Naive B cell (primary cell): ENCODE results near the gene HOPX. TPM values are rescaled to one million over a fixed set of nuclear protein-coding genes. Genes with fewer than 3 reads are reported as not detected.
"Not testable (repeated sequence)": the region's sequence is repeated elsewhere in the genome, so short reads cannot be mapped to it uniquely, and the experiment has no call there.

ENCODE experiments used
- ATAC-seq, 2 donors: fragments of 150-1000 bp; cut with Tn5 transposase; 2 replicates each; pipeline ENCODE4 v1.10.0; 2021; ENCODE audit warnings: low read depth in 2 of 2, mild to moderate bottlenecking in 2 of 2, moderate library complexity in 2 of 2
- DNase-seq: peaks from one replicate; pipeline ENCODE4 v3.0.0; 2022
- H3K27ac Mint-ChIP-seq, 6 donors: one replicate each; pipeline ENCODE4 v1.8.0; 2020 to 2022; ENCODE audit warnings: mild to moderate bottlenecking in 6 of 6, mixed read lengths in 6 of 6, moderate library complexity in 5 of 6, inconsistent platforms in 2 of 6
- H3K27me3 Mint-ChIP-seq, 3 donors: one replicate each; pipeline ENCODE4 v1.8.0; 2021 to 2022; ENCODE audit warnings: mixed read lengths in 3 of 3, mild to moderate bottlenecking in 1 of 3
- H3K36me3 Mint-ChIP-seq, 2 donors: one replicate each; pipeline ENCODE4 v1.8.0; 2020 to 2022; ENCODE audit warnings: mixed read lengths in 2 of 2, inconsistent platforms in 1 of 2, mild to moderate bottlenecking in 1 of 2
- H3K4me1 Mint-ChIP-seq, 3 donors: one replicate each; pipeline ENCODE4 v1.8.0; 2020 to 2022; ENCODE audit warnings: mixed read lengths in 3 of 3, inconsistent platforms in 1 of 3, mild to moderate bottlenecking in 1 of 3, moderate library complexity in 1 of 3
- H3K4me3 Mint-ChIP-seq, 8 donors: one replicate each; pipeline ENCODE4 v1.8.0; 2020 to 2022; ENCODE audit warnings: mild to moderate bottlenecking in 8 of 8, mixed read lengths in 8 of 8, moderate library complexity in 8 of 8, inconsistent platforms in 2 of 8
- H3K9me3 Mint-ChIP-seq, 7 donors: one replicate each; pipeline ENCODE4 v1.8.0; 2020 to 2022; ENCODE audit warnings: mixed read lengths in 7 of 7, mild to moderate bottlenecking in 5 of 7, inconsistent platforms in 2 of 7, moderate library complexity in 1 of 7
- polyA plus RNA-seq, 6 donors: library from polyadenylated mRNA; unstranded; fragments of 300-500 nt; fragmentation: Illumina TruSeq; gene quantifications; one replicate each; pipeline ENCODE4 v1.2.3, GENCODE V29; 2021; ENCODE audit warnings: low read depth in 6 of 6

HOPX gene
- polyA plus RNA-seq, 6 donors from 2014 or later, result 9.4 to 139 (median 27.3) TPM

DNA sequence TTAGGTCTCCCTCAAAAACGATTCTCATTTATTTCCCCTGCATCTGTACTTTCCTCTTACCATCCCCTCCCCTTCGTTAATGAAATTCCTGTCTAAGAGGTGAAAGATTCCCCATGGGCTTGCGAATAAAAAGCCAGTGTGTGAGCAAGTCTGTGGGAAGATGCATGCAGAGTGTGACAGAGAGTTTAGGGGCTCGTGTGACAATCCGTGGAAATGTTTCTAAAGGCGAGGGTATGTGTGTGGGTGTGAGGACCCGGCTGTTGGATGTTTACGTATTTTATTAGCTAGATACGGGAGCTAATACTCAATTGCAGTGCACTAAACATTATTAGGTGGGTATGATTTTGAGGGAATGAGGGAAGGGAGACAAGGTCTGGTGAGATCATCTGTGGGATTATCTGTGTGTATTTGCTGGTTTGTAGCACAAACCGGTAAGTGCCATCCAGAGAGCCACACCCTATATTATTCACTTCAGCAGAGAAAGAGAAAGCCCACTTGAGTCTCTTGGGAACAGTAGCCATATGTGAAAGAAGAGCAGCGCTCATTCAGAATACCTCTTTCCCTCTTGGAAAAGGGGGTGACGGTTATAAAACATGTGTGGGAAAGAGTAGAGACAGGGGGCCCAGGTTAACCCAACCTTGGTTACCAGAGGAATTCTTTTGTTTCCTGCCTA is 893 bp upstream of the HOPX start:
- Mint-ChIP-seq H3K9me3 (no peaks in the 10 kb centered on the region), H3K27ac (peak overlapping the region in 1 of 6 donors; percentile 77), H3K4me1 (peaks cover 15 to 26% (median 16%) of the 10 kb centered on the region in 3 donors), H3K4me3 (peak overlapping the region in 5 of 8 donors; percentile 17 to 88 (median 58)), H3K36me3 (no peaks in the 10 kb centered on the region), H3K27me3 (peaks cover 0 to 12% (median 8%) of the 10 kb centered on the region in 3 donors)
- ATAC-seq, result no peak
- DNase-seq, result no peak

DNA sequence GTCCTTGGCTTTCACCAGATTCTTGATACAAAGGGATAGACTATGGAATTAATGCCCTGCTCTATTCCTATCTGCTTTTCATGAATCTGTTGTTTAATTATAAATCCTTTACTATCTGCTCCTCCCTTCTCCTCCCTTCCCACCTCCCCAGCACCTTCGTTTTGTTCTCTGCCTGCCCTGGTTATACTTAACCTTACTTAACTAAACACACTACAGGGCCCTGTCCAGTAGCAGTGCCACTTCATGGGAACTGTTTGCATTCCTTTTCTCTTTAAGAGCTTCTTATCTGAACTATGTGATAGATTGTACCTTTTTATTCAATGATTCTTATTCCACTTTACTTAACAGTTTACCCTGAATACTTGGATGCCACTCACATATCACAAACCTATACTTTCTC is 830 bp downstream of the HOPX start:
- Mint-ChIP-seq H3K9me3 (no peaks in the 10 kb centered on the region), H3K27me3 (peaks cover 0 to 12% (median 8%) of the 10 kb centered on the region in 3 donors), H3K27ac (no peak overlapping the region), H3K36me3 (no peaks in the 10 kb centered on the region), H3K4me3 (no peak overlapping the region), H3K4me1 (peaks cover 6 to 16% (median 9%) of the 10 kb centered on the region in 3 donors)
- DNase-seq (no peak), ATAC-seq (no peak)

DNA sequence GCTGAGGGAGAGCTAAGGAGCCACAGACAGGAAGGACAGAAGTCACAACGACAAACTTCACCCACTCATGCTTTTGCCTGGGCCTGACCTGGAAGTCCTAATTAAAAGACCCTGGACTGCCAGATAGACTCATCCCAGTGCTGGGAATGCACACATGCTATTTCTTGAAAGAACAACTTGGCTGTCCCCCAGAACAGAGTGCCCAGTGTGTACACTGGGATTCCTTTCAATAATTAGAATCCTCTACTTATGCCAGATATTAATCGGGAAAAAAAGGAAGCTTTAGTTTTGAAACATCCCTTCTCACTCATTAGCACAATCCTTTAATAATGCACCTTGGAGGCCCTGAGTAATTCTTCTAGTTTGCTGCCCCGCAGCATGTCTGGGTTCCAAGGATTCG is 3.4 kb downstream of the HOPX start:
- Mint-ChIP-seq H3K27ac (no peak overlapping the region), H3K4me1 (peaks cover 0 to 16% (median 9%) of the 10 kb centered on the region in 3 donors), H3K9me3 (no peaks in the 10 kb centered on the region), H3K36me3 (no peaks in the 10 kb centered on the region), H3K4me3 (no peak overlapping the region), H3K27me3 (peaks cover 0 to 8% (median 0%) of the 10 kb centered on the region in 3 donors)
- DNase-seq, result no peak
- ATAC-seq, result no peak

DNA sequence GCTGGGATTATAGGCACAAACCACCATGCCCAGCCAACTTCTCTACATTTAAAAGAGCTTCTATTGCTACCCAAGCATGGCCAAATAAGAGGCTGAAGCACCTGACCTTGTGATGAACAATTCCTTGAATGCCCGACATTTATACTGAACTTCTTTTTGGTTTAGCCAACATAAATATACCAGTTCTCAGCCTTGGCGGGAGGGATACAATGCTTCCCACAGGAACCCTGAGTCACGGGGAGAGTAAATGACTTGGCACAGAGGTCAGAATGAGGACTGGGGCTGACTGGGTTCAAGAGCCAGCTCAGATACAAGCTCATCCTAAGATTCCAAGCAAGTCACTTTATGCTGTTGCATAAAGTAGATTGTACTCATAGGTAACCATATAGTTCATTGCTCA is 6.1 kb downstream of the HOPX start:
- ATAC-seq, result no peak

DNA sequence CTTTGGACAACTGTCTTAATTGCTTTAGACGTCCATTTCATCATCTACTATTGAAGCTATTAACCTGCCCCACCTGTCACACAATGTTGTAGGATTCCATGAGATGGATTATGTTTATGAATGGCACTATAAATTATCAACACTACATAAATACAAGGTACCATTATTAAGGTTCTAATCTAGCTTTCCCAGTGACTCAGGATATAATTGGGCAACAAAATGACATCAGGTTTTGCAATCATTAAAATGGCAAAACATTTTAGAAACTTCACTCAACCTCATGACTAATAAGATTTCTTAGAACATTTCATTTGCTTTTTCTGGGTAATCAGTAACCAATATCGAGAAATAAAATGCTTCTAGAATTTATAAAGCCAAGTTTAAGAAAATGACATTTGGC is 9.2 kb downstream of the HOPX start:
- Mint-ChIP-seq H3K27me3 (peaks cover 0 to 4% (median 0%) of the 10 kb centered on the region in 3 donors), H3K36me3 (peaks cover 0 to 6% of the 10 kb centered on the region in 2 donors), H3K9me3 (peaks cover 0 to 12% (median 5%) of the 10 kb centered on the region in 7 donors), H3K4me1 (no peaks in the 10 kb centered on the region), H3K27ac (no peak overlapping the region), H3K4me3 (no peak overlapping the region)
- ATAC-seq (no peak), DNase-seq (no peak)

More for the DNA sequence above, 6.1 kb downstream of the HOPX start:
- Mint-ChIP-seq H3K9me3 (no peaks in the 10 kb centered on the region), H3K4me1 (no peaks in the 10 kb centered on the region), H3K27ac (no peak overlapping the region), H3K36me3 (no peaks in the 10 kb centered on the region), H3K4me3 (no peak overlapping the region), H3K27me3 (peaks cover 0 to 4% (median 0%) of the 10 kb centered on the region in 3 donors)
- DNase-seq, result no peak

DNA sequence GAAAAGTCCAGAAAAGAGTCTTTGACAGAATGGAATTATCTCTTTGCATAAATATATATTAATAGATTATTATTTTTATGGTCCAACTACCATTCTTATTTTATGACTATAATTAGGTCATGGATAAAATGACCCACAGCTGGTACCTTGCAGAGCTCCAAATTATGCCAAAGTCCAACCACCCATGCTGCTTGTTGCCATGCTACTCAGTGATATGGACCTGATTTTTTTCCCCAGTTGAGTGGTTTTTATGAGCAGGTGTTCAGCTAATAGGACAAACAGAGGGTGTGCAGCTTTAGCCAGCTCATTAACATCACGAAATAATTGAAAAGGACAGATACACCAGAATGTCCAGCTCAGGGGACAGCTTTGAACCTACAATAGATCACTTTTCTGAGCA is 9.7 kb downstream of the HOPX start:
- peak overlapping the region in 1 of 6 donors; percentile 15 for H3K27ac Mint-ChIP-seq
- peaks cover 0 to 4% (median 0%) of the 10 kb centered on the region in 3 donors for H3K27me3 Mint-ChIP-seq
- peaks cover 0 to 6% of the 10 kb centered on the region in 2 donors for H3K36me3 Mint-ChIP-seq
- H3K4me1 Mint-ChIP-seq, result no peaks in the 10 kb centered on the region
- ATAC-seq, result no peak
- H3K4me3 Mint-ChIP-seq, result no peak overlapping the region
- DNase-seq, result no peak
- H3K9me3 Mint-ChIP-seq, result peaks cover 0 to 12% (median 5%) of the 10 kb centered on the region in 7 donors

DNA sequence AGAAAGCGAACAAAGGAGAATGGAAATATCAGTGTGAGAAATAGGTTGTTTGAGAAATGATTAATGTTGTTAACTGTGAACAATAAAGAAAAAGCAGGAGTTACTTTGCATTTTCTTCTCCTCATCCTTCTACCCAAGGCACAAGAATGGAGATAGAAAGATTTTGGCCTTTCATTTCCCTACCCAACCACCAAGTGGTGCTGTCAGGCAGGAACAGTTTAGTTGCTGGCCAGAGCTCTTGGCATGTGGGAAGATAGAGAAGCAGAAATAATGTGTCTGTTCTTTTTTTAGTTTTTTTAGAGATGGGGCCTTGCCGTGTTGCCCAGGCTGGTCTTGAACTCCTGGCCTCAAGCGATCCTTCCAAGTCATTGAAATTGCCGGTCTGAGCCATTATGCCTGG is 12.8 kb downstream of the HOPX start:
- ATAC-seq, result no peak
- Mint-ChIP-seq H3K4me1 (peaks cover 0 to 5% (median 0%) of the 10 kb centered on the region in 3 donors), H3K27me3 (peaks cover 8 to 23% (median 9%) of the 10 kb centered on the region in 3 donors), H3K9me3 (peaks cover 0 to 12% (median 5%) of the 10 kb centered on the region in 7 donors), H3K4me3 (no peak overlapping the region), H3K27ac (no peak overlapping the region), H3K36me3 (peaks cover 0 to 6% of the 10 kb centered on the region in 2 donors)
- DNase-seq, result no peak

DNA sequence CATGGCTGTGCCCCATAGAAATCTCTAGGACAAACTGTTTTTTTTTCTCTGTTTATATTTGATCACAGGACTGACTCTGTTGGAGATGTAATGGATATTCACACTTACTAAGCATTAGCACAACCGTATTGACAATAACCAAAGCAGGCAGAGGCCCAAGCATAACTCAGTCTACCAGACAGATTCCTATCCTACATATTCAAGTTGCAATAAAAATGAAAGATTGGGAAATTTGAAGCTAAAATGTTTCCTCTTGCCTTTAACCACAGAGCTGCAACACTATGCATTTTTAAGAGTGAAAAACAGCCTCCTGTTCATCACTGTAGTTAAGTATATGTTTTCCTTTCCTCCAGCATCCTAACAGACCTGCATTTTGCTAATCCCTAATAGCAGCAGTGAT is 13.7 kb downstream of the HOPX start:
- H3K4me1 Mint-ChIP-seq, H3K27ac Mint-ChIP-seq, ATAC-seq, H3K36me3 Mint-ChIP-seq, H3K4me3 Mint-ChIP-seq, DNase-seq: not testable (repeated sequence)
- Mint-ChIP-seq H3K9me3 (peaks cover 0 to 12% (median 5%) of the 10 kb centered on the region in 7 donors), H3K27me3 (peaks cover 8 to 23% (median 9%) of the 10 kb centered on the region in 3 donors)

DNA sequence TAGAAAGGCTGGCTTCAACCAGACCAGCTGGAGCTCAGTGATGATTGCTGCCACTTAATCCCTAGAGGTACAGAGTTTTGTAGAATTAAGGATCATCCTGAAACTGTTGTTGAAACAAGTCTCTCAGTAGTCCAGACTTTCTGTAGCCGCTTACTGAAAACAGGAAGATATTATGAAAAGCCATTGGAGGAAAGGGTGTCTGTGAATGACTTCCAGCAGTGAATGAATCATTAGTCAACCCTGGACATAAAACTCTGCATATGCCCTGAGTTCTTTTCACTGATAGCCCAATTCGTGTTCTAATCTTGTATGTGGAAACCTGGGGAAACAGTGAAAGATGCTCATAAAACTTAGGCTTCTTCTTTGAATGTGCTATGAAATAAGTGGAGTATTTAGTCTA is 14.8 kb downstream of the HOPX start:
- ATAC-seq, result no peak
- H3K36me3 Mint-ChIP-seq, result peaks cover 0 to 6% of the 10 kb centered on the region in 2 donors
- peaks cover 0 to 5% (median 0%) of the 10 kb centered on the region in 3 donors for H3K4me1 Mint-ChIP-seq
- no peak overlapping the region for H3K4me3 Mint-ChIP-seq
- peaks cover 6 to 23% (median 8%) of the 10 kb centered on the region in 3 donors for H3K27me3 Mint-ChIP-seq
- DNase-seq, result no peak
- no peak overlapping the region for H3K27ac Mint-ChIP-seq
- H3K9me3 Mint-ChIP-seq, result peaks cover 0 to 12% (median 5%) of the 10 kb centered on the region in 7 donors

DNA sequence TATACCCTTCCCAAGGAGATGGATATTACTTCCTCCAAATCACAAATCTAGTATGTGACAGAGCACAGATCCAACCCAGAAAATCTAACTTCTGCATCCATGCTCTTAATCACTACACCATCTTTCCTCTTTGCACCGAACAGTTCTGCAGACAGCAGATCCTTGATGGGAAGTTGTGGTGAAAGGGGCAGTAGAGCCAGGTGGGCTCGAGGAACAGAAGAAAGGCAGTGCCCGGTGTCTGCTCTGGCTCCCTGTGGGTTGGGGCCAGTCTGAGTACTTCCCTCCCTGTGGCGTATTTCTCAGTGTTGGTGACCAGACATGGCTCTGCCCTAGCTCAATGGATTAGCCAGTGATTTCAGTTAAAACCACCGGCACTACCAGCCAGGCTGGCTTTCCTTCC is 15.3 kb downstream of the HOPX start:
- DNase-seq (no peak), ATAC-seq (no peak)
- peaks cover 0 to 6% of the 10 kb centered on the region in 2 donors for H3K36me3 Mint-ChIP-seq
- H3K27me3 Mint-ChIP-seq, result peaks cover 6 to 25% (median 8%) of the 10 kb centered on the region in 3 donors
- H3K27ac Mint-ChIP-seq, result no peak overlapping the region
- no peak overlapping the region for H3K4me3 Mint-ChIP-seq
- H3K4me1 Mint-ChIP-seq, result peaks cover 0 to 5% (median 0%) of the 10 kb centered on the region in 3 donors
- H3K9me3 Mint-ChIP-seq, result peaks cover 0 to 12% (median 5%) of the 10 kb centered on the region in 7 donors

DNA sequence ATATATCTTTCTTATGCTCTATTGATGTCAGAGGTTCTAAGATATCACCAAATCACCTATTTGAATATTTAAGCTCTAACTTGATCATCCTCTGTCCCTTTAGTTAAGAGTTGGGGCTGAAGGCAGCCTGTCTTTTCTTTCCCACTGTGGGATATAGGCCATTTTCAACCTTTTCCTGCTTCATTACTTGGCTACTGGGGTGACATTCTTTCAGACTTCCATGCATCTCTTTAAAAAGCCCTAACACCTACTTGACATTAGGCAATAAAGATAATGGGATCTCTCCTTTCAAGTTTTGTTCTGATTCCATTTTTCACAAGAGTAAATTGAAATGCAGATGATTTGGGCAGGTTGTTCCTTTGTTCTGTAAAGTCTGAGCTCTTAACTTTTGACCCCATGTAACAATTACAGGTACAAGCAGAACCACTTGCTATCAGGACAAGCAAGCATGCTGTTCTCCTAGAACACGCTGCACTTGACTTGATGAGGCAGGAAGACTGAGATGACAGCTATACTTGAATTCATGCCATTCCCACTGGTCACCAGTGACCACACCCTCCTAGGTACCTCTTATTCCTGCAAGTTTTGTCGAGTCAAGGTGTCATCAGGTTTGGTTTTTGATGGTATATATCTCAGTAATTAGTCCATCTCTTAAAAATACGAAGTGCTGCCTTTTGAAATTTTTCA is 18.2 kb downstream of the HOPX start:
- Mint-ChIP-seq H3K27ac (no peak overlapping the region), H3K4me3 (no peak overlapping the region), H3K4me1 (peaks cover 0 to 5% (median 5%) of the 10 kb centered on the region in 3 donors), H3K36me3 (peaks cover 0 to under 1% of the 10 kb centered on the region in 2 donors), H3K9me3 (peaks cover 0 to under 1% (median 0%) of the 10 kb centered on the region in 7 donors), H3K27me3 (peaks cover 10 to 37% (median 12%) of the 10 kb centered on the region in 3 donors)
- ATAC-seq (no peak), DNase-seq (no peak)

DNA sequence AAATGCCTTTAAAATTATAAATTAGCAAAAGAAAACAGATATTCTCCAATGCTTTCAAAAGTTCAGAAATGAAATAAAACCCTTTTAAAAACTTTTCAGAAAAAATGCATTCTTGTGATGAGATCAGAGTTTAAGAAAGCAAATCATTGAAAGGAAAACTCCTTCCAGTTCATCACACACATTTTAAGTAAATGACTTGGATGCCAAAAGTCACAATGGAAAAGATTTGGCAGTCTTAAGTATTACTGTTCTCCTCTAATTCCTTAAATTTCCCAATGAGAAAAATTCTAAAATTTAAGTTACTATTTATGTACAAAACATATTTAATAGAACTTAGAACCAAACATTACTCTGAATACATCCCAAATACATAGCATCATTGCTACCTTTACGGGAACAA is 21.1 kb downstream of the HOPX start:
- Mint-ChIP-seq H3K36me3 (no peaks in the 10 kb centered on the region), H3K4me3 (no peak overlapping the region), H3K4me1 (peaks cover 14 to 21% (median 21%) of the 10 kb centered on the region in 3 donors), H3K27ac (no peak overlapping the region), H3K9me3 (no peaks in the 10 kb centered on the region), H3K27me3 (peaks cover 9 to 49% (median 15%) of the 10 kb centered on the region in 3 donors)
- no peak for ATAC-seq
- no peak for DNase-seq

DNA sequence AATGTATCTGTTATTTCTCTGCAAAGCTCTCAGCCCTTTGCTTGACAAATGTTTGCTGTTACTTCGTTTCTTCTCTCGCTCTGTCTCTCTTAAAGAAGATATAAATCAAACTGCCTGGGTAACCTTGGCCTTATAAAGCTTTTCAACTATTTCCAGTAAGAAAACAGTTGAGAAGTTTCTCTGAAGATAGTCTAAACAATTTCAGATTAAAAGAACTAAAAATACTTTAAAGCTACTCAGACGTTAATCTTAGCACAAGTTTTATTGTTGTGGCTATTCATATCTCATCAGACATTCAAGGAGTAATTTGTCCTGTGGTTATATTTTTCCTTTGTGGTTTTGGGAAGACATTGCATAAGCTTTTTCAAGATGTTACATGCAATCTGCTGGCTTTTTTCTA is 22.6 kb downstream of the HOPX start:
- ATAC-seq (no peak), DNase-seq (no peak)
- H3K4me3 Mint-ChIP-seq, result peak overlapping the region in 1 of 8 donors; percentile 88
- H3K27me3 Mint-ChIP-seq, result peaks cover 9 to 41% (median 19%) of the 10 kb centered on the region in 3 donors
- H3K36me3 Mint-ChIP-seq, result no peaks in the 10 kb centered on the region
- no peaks in the 10 kb centered on the region for H3K9me3 Mint-ChIP-seq
- H3K27ac Mint-ChIP-seq, result peak overlapping the region in 1 of 6 donors; percentile 81
- peaks cover 28 to 36% (median 31%) of the 10 kb centered on the region in 3 donors for H3K4me1 Mint-ChIP-seq
